Right lung (tissue), 5 donors: ENCODE measurements around the gene PKDREJ. TPM values are rescaled to one million over a fixed set of nuclear protein-coding genes. Genes with fewer than 3 reads are reported as not detected.

Experiments
- polyA plus RNA-seq, 5 donors: library from polyadenylated mRNA; unstranded; fragments of 120-200 nt; gene quantifications; one replicate each; pipeline versions ENCODE4 v1.2.1 to v1.2.3, GENCODE V29; 2013; ENCODE audit warnings: inconsistent platforms in 1 of 5, low replicate concordance in 1 of 5; ENCODE audit not compliant: insufficient read length in 5 of 5, insufficient read depth in 1 of 5

Gene PKDREJ
- polyA plus RNA-seq, 5 donors: 0.37 to 0.60 (median 0.47) TPM

Other genes starting within 250 kb of the PKDREJ start
- gene PPARA, start 112.8 kb downstream of the PKDREJ start, polyA plus RNA-seq: 10 to 100 TPM; 11.8 to 14.8 (median 14.1) TPM
- 10 to 100 TPM in 4 of 5 donors, 1 to 10 TPM in 1; 9.5 to 15.0 (median 13.0) TPM for gene CDPF1, start 13.1 kb downstream of the PKDREJ start, polyA plus RNA-seq
- 10 to 100 TPM; 29.4 to 40.5 (median 34.1) TPM for gene TTC38, start 4.7 kb upstream of the PKDREJ start, polyA plus RNA-seq
- 10 to 100 TPM; 11.9 to 30.5 (median 16.3) TPM for gene GTSE1, start 33.5 kb upstream of the PKDREJ start, polyA plus RNA-seq
- 10 to 100 TPM; 37.6 to 51.9 (median 43.9) TPM for gene TRMU, start 72.4 kb upstream of the PKDREJ start, polyA plus RNA-seq